PC-9 (cell line): Measurements from ENCODE around the gene CD4. TPM values are rescaled to one million over a fixed set of nuclear protein-coding genes. Genes with fewer than 3 reads are reported as not detected.

Experiments
- BruUV-seq: library from RNA; stranded (reverse); fragments of 400-500 nt; replicated peaks from 2 replicates; lab custom pipeline; 2021; lab: Mats Ljungman, UMichigan
- CTCF ChIA-PET: fragments of 300-600 bp; sonication (Branson Sonifier 250); formaldehyde crosslinking; loops from one replicate; lab custom pipeline; 2022; ENCODE audit warnings: antibody characterized with exemption; lab: Charles Lee
- POLR2A ChIA-PET: fragments of 300-600 bp; sonication (Branson Sonifier 250); formaldehyde crosslinking; loops from one replicate; lab custom pipeline; 2022; ENCODE audit warnings: antibody characterized with exemption; ENCODE audit not compliant: unreplicated experiment; lab: Charles Lee
- DNase-seq, 2 experiments: peaks; one replicate each; pipeline versions ENCODE4 v3.0.0 to v3.0.0-alpha.2; 2015 to 2022; ENCODE audit warnings: mixed read lengths in 1 of 2
- H2AFZ ChIP-seq: fragments of 200-600 bp; sonication (generic); 2 replicates; pipeline ENCODE4 v1.8.1; 2017; ENCODE audit warnings: antibody characterized with exemption
- H3F3A ChIP-seq: fragments of 200-600 bp; sonication (generic); 2 replicates; pipeline ENCODE4 v1.8.1; 2017; ENCODE audit warnings: antibody characterized with exemption, mild to moderate bottlenecking, low read depth; ENCODE audit not compliant: insufficient read depth
- H3K27ac ChIP-seq: fragments of 200-600 bp; sonication (generic); 2 replicates; pipeline ENCODE4 v1.6.1; 2016; ENCODE audit warnings: mixed run types
- H3K27me3 ChIP-seq: fragments of 200-600 bp; sonication (generic); 2 replicates; pipeline ENCODE4 v1.6.1; 2016; ENCODE audit warnings: low read depth, mixed run types; ENCODE audit not compliant: insufficient read depth
- H3K36me3 ChIP-seq: fragments of 200-600 bp; sonication (generic); 2 replicates; pipeline ENCODE4 v1.6.1; 2016; ENCODE audit warnings: low read depth, mixed run types
- H3K4me1 ChIP-seq: fragments of 200-600 bp; sonication (generic); replicated peaks from 2 replicates; pipeline ENCODE4 v1.6.1; 2016; ENCODE audit warnings: mixed run types; ENCODE audit not compliant: insufficient read depth
- H3K4me2 ChIP-seq: fragments of 200-600 bp; sonication (generic); 2 replicates; pipeline ENCODE4 v1.6.1; 2017; ENCODE audit warnings: mixed run types
- H3K4me3 ChIP-seq: fragments of 200-600 bp; sonication (generic); 2 replicates; pipeline ENCODE4 v1.6.1; 2016; ENCODE audit warnings: mixed run types
- H3K79me2 ChIP-seq: fragments of 200-600 bp; sonication (generic); 2 replicates; pipeline ENCODE4 v1.6.1; 2017; ENCODE audit warnings: low read depth, mixed run types
- H3K9me2 ChIP-seq: fragments of 200-600 bp; sonication (generic); 2 replicates; pipeline ENCODE4 v1.8.1; 2017; ENCODE audit warnings: mild to moderate bottlenecking; ENCODE audit not compliant: insufficient read depth
- H3K9me3 ChIP-seq: fragments of 200-600 bp; sonication (generic); 2 replicates; pipeline ENCODE4 v1.8.1; 2016; ENCODE audit warnings: low read depth; ENCODE audit not compliant: insufficient read depth
- H4K20me1 ChIP-seq: fragments of 200-600 bp; sonication (generic); 2 replicates; pipeline ENCODE4 v1.8.1; 2017; ENCODE audit not compliant: insufficient read depth
- CTCF ChIP-seq: fragments of 200-600 bp; sonication (generic); conservative IDR thresholded peaks from 2 replicates; pipeline ENCODE4 v1.6.1; 2017; ENCODE audit warnings: mixed run types, antibody characterized with exemption, mild to moderate bottlenecking, moderate library complexity
- EZH2 ChIP-seq: fragments of 200-600 bp; sonication (generic); IDR thresholded peaks from 2 replicates; pipeline ENCODE4 v1.8.0; 2017; ENCODE audit warnings: antibody characterized with exemption, low read depth
- intact Hi-C: fragments of 100-400 bp; cut with micrococcal nuclease; formaldehyde crosslinking; loops from one replicate; pipeline ENCODE4 v1.10.0; 2022; ENCODE audit not compliant: unreplicated experiment
- total RNA-seq: library from RNA; stranded (reverse); gene quantifications from 2 replicates; pipeline ENCODE4 v1.2.3, GENCODE V29; 2021

The CD4 gene
- total RNA-seq, 1 experiment from 2014 or later: 1.0 TPM

GRCh38 chr12:6839482-6840201, 50.3 kb downstream of the CD4 start:
- Histone ChIP-seq H4K20me1 (no peaks in the 10 kb centered on the region), H3K4me2 (no peak overlapping the region), H3K27me3 (no peaks in the 10 kb centered on the region; the same call in 1 of the 2 replicates), H3F3A (peaks cover 3% of the 10 kb centered on the region; the same call in 1 of the 2 replicates), H3K9me2 (no peaks in the 10 kb centered on the region), H3K4me3 (no peak overlapping the region), H2AFZ (no peak overlapping the region), H3K4me1 (no peaks in the 10 kb centered on the region), H3K79me2 (no peaks in the 10 kb centered on the region), H3K9me3 (no peaks in the 10 kb centered on the region), H3K27ac (no peak overlapping the region), H3K36me3 (no peaks in the 10 kb centered on the region)
- DNase-seq: peak; percentile 58 to 60
- ChIA-PET CTCF (interaction anchor here (0.5 kb wide), 1 partner anchor 64 kb away, joined by 3 read pairs; no protein-coding TSS in a partner anchor), POLR2A (interaction anchor here (0.5 kb wide), 1 partner anchor 251 kb away, joined by 3 read pairs; no protein-coding TSS in a partner anchor)
- intact Hi-C loops: no loop called here
- BruUV-seq: no TSS peak
- TF ChIP-seq CTCF: peak; percentile 56; the same call in 1 of the 2 replicates
- no peak for TF ChIP-seq EZH2

GRCh38 chr12:6840330-6840729, 51.0 kb downstream of the CD4 start:
- Histone ChIP-seq H4K20me1 (no peaks in the 10 kb centered on the region), H3K4me2 (no peak overlapping the region), H3K79me2 (no peaks in the 10 kb centered on the region), H3K9me2 (no peaks in the 10 kb centered on the region), H3K27ac (no peak overlapping the region), H3K36me3 (no peaks in the 10 kb centered on the region), H3F3A (peaks cover 3% of the 10 kb centered on the region; the same call in 1 of the 2 replicates), H3K4me3 (no peak overlapping the region), H2AFZ (no peak overlapping the region), H3K4me1 (no peaks in the 10 kb centered on the region), H3K27me3 (no peaks in the 10 kb centered on the region; the same call in 1 of the 2 replicates), H3K9me3 (no peaks in the 10 kb centered on the region)
- ChIA-PET CTCF (no interaction called here), POLR2A (no interaction called here)
- TF ChIP-seq CTCF (no peak), EZH2 (no peak)
- intact Hi-C loops: no loop called here
- no peak for DNase-seq
- no TSS peak for BruUV-seq

- Histone ChIP-seq H3K4me3 (no peak within 1 kb of the TSS), H3K9me3 (no peaks in the 10 kb centered on the region), H3K27ac (no peak within 1 kb of the TSS), H3K9me2 (no peaks in the 10 kb centered on the region), H3K4me1 (no peaks in the 10 kb centered on the region), H4K20me1 (no peaks in the 10 kb centered on the region), H3K27me3 (no peaks in the 10 kb centered on the region; the same call in 1 of the 2 replicates), H2AFZ (no peak within 1 kb of the TSS), H3K36me3 (no peaks in the 10 kb centered on the region), H3F3A (peaks cover 4% of the 10 kb centered on the region; the same call in 1 of the 2 replicates), H3K4me2 (no peak within 1 kb of the TSS), H3K79me2 (no peaks in the 10 kb centered on the region)
- no TSS peak for BruUV-seq
- TF ChIP-seq EZH2: no peak
- no peak for TF ChIP-seq CTCF
- CTCF ChIA-PET: no interaction called here
- POLR2A ChIA-PET: no interaction called here
- intact Hi-C loops: no loop called here
- no peak for DNase-seq
Observed at GRCh38 chr12:6840761-6841515, 51.6 kb downstream of the CD4 start, which contains the start of gene GNB3. TSS of gene GNB3 (plus strand) at chr12:6840925. CDS start at chr12:6841288, 363 bp downstream.
